ENCODE data around the gene MCF2L. TPM values are rescaled to one million over a fixed set of nuclear protein-coding genes. Genes with fewer than 3 reads are reported as not detected.

The MCF2L gene
- total and polyA plus RNA-seq, 7 donors = 9.1 to 40.5 (median 20.3) TPM

DNA sequence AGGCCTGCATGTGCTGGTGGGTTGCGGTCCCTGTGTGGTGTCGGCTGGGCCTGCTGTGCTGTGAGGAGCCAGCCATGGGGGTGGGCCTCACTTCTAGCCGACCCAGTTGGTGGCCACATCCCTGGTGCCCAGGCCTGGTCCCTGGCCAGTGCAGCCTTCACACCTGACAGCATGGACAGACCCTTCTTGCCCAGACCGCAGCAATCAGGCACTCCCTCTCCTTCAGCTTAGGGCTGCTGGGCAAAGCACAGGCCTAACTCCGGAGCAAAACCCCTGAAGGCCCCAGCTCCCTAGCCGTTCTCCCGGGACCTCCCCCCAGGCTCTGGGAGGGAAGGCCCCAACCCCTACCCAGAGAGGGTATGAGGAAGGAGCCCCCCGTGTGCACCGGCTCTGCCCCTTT, 6.6 kb upstream of the MCF2L start:
- ATAC-seq = no peak
- H3K27ac ChIP-seq = no peak overlapping the region

DNA sequence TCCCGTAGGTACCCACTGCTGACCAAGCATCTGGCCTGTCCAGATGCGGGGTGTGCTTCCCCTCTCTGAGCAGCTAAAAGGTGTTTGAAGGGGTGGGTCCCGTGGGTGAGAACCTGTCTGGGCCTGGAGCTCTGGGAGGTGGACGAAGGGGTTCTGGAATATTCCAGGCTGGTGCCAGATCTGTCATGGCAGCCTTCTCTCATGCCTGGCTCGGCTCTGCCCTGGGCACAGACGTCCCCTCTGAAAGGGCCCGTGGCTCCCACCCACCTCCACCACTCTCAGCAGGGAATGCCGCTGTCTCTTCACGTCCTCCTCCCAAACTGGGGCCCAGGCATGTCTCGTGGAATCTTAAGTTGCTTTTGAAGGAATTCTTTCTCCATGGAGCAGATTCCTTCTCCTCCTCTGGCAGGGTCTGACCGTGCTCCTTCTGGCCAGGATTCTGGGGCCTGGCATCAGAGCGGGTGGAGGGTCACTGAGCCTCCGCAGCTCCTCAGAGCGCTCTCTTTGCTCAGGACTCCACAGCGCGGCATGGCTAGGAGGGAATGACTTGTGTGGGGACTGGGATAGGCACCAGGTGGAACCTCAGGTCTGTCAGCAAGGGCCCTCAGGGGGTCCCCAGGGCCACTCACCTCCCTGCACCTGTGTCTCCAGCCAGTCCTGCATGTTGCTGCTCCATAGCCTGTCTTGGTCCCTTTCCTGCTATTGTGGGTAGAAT, 5.9 kb upstream of the MCF2L start:
- Histone ChIP-seq H3K36me3 (ENCODE audit: insufficient read depth in 1 of 2, low read depth in 1 of 2) (no peaks in the 10 kb centered on the region), H3K9me3 (no peaks in the 10 kb centered on the region), H3K27me3 (ENCODE audit: insufficient read depth in 3 of 3, low read length in 2 of 3) (peaks cover 0 to 66% (median 4%) of the 10 kb centered on the region in 3 donors), H3K4me3 (no peak overlapping the region), H3K4me1 (no peaks in the 10 kb centered on the region), H3K27ac (no peak overlapping the region)
- TF ChIP-seq, protein P1, sequence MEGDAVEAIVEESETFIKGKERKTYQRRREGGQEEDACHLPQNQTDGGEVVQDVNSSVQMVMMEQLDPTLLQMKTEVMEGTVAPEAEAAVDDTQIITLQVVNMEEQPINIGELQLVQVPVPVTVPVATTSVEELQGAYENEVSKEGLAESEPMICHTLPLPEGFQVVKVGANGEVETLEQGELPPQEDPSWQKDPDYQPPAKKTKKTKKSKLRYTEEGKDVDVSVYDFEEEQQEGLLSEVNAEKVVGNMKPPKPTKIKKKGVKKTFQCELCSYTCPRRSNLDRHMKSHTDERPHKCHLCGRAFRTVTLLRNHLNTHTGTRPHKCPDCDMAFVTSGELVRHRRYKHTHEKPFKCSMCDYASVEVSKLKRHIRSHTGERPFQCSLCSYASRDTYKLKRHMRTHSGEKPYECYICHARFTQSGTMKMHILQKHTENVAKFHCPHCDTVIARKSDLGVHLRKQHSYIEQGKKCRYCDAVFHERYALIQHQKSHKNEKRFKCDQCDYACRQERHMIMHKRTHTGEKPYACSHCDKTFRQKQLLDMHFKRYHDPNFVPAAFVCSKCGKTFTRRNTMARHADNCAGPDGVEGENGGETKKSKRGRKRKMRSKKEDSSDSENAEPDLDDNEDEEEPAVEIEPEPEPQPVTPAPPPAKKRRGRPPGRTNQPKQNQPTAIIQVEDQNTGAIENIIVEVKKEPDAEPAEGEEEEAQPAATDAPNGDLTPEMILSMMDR (IDR thresholded peaks at IDR 0.05) = no peak
- 76 to 85% (median 82%) methylated on average over 16 of the region's 16 CpGs for WGBS, 3 donors
- peak in 1 of 2 donors; percentile 15 for DNase-seq
- no peak for ATAC-seq
- intact Hi-C loops (cut with DNase I) = no loop called here

More for the DNA sequence above, 6.6 kb upstream of the MCF2L start:
- intact Hi-C loops (cut with DNase I) = no loop called here
- H3K27me3 ChIP-seq (ENCODE audit: insufficient read depth in 3 of 3, low read length in 2 of 3) = peaks cover 0 to 61% (median 4%) of the 10 kb centered on the region in 3 donors
- 68 to 85% (median 85%) methylated on average over 9 of the region's 9 CpGs for WGBS, 3 donors
- no peak overlapping the region for H3K4me3 ChIP-seq
- TF ChIP-seq, protein P1 (IDR thresholded peaks at IDR 0.05) = no peak
- no peaks in the 10 kb centered on the region for H3K9me3 ChIP-seq
- no peaks in the 10 kb centered on the region for H3K36me3 ChIP-seq (ENCODE audit: insufficient read depth in 1 of 2, low read depth in 1 of 2)
- peak in 1 of 2 donors; percentile 32 for DNase-seq
- no peaks in the 10 kb centered on the region for H3K4me1 ChIP-seq

DNA sequence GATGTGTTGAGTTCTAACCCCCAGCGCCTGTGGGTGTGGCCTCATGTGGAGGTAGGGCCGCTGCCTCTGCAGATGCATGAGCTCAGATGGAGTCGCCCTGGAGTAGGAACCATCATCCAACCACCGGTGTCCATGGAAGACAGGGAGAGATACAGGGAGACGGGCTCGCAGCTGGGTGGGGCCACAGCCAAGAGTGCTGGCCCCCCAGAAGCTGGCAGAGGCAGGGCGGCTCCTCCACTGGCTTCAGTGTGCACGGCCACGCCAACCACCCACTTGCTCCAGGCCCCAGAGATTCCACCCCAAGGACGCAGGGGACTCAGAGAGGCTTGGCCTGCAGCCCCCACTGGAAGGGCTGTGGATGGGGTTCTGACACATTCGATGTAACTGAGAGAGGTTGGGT, 5.4 kb upstream of the MCF2L start:
- Histone ChIP-seq H3K4me1 (peaks cover 1% of the 10 kb centered on the region), H3K27ac (no peak overlapping the region), H3K36me3 (ENCODE audit: insufficient read depth in 1 of 2, low read depth in 1 of 2) (no peaks in the 10 kb centered on the region), H3K4me3 (no peak overlapping the region), H3K27me3 (ENCODE audit: insufficient read depth in 3 of 3, low read length in 2 of 3) (peaks cover 0 to 67% (median 8%) of the 10 kb centered on the region in 3 donors), H3K9me3 (no peaks in the 10 kb centered on the region)
- intact Hi-C loops (cut with DNase I) = no loop called here
- ATAC-seq (no peak), DNase-seq (peak in 1 of 2 donors; percentile 22)
- 78 to 86% (median 78%) methylated on average over 11 of the region's 11 CpGs for WGBS, 3 donors
- TF ChIP-seq, protein P1 (IDR thresholded peaks at IDR 0.05) = no peak

DNA sequence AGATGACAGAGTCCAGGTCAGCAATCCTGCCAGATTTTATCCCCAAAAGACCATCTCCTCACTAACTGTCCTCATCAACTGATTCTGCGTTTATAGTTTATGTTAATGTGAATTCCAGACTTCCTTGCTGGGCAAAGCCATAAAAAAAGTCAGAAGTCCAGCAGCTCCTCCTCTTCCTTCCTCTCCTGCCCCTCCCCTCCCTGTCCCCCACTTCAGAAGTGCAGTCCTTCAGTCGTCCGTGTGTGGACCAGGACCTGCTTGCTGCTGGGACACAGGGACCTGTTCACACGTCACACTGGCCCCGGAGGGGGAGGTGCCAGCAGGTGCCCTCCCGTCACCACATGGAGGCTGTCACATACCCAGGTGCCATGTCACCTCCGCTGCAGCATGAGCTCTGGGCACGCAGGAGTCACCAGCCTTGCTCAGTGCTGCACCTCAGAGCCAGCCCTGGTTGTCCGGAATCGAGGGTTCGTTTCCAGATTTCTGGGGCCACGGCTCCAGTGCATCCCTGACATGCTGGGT, 4.0 kb upstream of the MCF2L start:
- Histone ChIP-seq H3K27me3 (ENCODE audit: insufficient read depth in 3 of 3, low read length in 2 of 3) (peaks cover 0 to 68% (median 18%) of the 10 kb centered on the region in 3 donors), H3K27ac (peak overlapping the region; percentile 30), H3K4me1 (peaks cover 7% of the 10 kb centered on the region), H3K36me3 (ENCODE audit: insufficient read depth in 1 of 2, low read depth in 1 of 2) (no peaks in the 10 kb centered on the region), H3K4me3 (peak overlapping the region; percentile 18), H3K9me3 (no peaks in the 10 kb centered on the region)
- 40 to 51% (median 43%) methylated on average over 12 of the region's 12 CpGs for WGBS, 3 donors
- DNase-seq = peak in 1 of 2 donors; percentile 65
- TF ChIP-seq, protein P1 (IDR thresholded peaks at IDR 0.05) = no peak
- intact Hi-C loops (cut with DNase I) = no loop called here
- ATAC-seq = peak in 2 of 4 donors; percentile 32 to 36

Measured in psoas muscle (tissue), 8 donors.